Measurements from ENCODE around the gene PGAP2. TPM values are rescaled to one million over a fixed set of nuclear protein-coding genes. Genes with fewer than 3 reads are reported as not detected.
A peak's percentile ranks its signal among the peaks of the same experiment; 100 is the strongest.

PGAP2 gene
- total RNA-seq, 4 donors from 2014 or later, result 5.1 to 7.4 (median 7.0) TPM

DNA sequence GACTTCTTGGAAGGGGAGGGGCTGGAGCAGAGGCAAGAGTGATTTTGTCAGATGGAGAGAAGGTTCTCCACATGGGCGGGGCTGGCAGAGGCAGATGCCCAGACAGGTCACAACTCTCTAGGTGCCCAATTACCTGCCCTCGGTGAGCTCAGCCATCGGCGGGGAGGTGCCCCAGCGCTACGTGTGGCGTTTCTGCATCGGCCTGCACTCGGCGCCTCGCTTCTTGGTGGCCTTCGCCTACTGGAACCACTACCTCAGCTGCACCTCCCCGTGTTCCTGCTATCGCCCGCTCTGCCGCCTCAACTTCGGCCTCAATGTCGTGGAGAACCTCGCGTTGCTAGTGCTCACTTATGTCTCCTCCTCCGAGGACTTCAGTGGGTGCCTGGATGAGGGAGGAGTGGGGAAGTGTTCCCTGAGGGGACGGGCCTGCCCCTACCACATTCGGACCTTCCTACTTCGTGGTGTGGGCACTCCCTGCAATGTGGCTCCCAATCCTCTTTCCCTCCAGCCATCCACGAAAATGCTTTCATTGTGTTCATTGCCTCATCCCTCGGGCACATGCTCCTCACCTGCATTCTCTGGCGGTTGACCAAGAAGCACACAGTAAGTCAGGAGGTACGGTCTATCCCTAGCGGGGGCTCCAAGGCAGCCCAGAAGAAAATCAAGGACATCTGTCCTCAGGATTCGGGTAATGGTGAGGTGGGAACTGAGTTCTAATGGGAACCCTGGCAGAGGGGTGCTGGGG lies 15.6 kb downstream of the PGAP2 start:
- WGBS, result 93% methylated on average over 30 of the region's 30 CpGs
- TF ChIP-seq EP300 (IDR thresholded peaks at IDR 0.05) (no peak), POLR2AphosphoS5 (IDR thresholded peaks at IDR 0.05) (no peak), POLR2A (IDR thresholded peaks at IDR 0.05; ENCODE audit: low read depth) (no peak)
- TF ChIP-seq, protein P1, sequence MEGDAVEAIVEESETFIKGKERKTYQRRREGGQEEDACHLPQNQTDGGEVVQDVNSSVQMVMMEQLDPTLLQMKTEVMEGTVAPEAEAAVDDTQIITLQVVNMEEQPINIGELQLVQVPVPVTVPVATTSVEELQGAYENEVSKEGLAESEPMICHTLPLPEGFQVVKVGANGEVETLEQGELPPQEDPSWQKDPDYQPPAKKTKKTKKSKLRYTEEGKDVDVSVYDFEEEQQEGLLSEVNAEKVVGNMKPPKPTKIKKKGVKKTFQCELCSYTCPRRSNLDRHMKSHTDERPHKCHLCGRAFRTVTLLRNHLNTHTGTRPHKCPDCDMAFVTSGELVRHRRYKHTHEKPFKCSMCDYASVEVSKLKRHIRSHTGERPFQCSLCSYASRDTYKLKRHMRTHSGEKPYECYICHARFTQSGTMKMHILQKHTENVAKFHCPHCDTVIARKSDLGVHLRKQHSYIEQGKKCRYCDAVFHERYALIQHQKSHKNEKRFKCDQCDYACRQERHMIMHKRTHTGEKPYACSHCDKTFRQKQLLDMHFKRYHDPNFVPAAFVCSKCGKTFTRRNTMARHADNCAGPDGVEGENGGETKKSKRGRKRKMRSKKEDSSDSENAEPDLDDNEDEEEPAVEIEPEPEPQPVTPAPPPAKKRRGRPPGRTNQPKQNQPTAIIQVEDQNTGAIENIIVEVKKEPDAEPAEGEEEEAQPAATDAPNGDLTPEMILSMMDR (IDR thresholded peaks at IDR 0.05), result no peak
- peaks cover 20 to 35% (median 31%) of the 10 kb centered on the region in 4 donors for H3K36me3 ChIP-seq
- DNase-seq (ENCODE audit: extremely low spot score), result no peak
- H3K27ac ChIP-seq (replicated peaks in 1 of 4), result no peak overlapping the region
- no peaks in the 10 kb centered on the region for H3K27me3 ChIP-seq
- peaks cover 0 to 5% (median 0%) of the 10 kb centered on the region in 4 donors for H3K4me1 ChIP-seq
- H3K9me3 ChIP-seq, result no peaks in the 10 kb centered on the region
- no peak overlapping the region for H3K4me3 ChIP-seq
- intact Hi-C loops (cut with DNase I), result no loop called here

DNA sequence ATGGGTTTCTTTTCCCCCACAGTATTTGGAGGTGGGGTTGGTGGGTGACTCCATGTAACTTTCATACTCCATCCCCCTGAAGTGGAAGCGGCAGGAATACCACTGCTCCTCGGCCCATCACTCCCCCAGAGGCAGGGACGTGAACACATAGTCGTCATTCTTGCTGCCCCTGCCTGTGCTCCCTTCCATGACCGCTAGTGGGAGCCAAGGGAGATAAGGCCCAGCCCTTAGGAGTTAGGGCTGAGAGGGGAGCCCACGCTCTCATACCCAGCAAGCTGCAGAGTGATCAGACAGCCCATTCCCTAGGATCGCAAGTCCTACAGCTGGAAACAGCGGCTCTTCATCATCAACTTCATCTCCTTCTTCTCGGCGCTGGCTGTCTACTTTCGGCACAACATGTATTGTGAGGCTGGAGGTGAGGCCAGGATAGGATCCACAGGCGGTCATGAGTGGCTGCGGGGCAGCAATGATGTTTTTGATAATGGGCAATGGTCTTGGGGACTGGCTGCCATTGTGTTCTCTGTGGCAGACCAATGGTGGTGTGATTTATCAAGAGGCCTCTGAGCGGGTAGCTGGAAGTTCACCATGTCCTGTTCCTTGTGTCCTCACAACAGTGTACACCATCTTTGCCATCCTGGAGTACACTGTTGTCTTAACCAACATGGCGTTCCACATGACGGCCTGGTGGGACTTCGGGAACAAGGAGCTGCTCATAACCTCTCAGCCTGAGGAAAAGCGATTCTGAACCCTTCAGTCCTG lies 16.5 kb downstream of the PGAP2 start:
- 92% methylated on average over 9 of the region's 18 CpGs for WGBS
- no peaks in the 10 kb centered on the region for H3K27me3 ChIP-seq

DNA sequence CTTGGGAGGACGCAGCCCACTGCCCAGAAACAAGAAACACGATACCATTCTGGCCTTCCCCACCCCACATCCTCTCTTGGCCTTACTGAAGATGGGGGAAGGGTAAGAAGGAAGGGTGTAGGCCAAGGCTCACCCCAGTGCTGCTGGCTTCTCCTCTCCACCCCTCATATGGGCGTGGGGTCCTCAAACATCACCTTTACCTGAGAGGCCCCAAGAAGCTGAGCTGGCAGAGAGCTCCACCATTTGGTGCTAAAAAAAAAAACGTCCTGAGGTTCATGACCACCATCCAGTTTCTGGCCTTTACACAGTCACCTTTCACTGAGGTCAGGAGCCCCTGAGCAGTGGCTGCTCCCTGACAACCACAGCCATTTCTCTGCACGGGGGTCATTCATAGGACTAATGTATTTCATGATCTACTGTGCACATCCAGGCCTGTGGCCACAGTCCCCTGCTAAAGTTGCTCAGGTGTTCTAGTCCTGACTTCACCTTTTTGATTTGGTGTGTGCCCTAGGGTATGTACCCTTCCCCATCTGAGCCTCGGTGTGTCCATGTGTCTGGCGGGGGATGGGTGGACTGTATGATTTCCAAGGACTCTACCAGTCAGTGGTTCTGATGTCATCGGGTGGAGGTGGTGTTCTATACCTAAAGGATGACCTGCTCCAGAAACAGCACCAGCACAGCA lies 17.3 kb downstream of the PGAP2 start:
- no peaks in the 10 kb centered on the region for H3K9me3 ChIP-seq
- no peak overlapping the region for H3K27ac ChIP-seq (replicated peaks in 1 of 4)
- H3K4me1 ChIP-seq, result peaks cover 0 to 5% (median under 1%) of the 10 kb centered on the region in 4 donors
- no peak overlapping the region for H3K4me3 ChIP-seq
- no peaks in the 10 kb centered on the region for H3K27me3 ChIP-seq
- WGBS, result 77% methylated on average over 8 of the region's 8 CpGs
- DNase-seq (ENCODE audit: extremely low spot score), result no peak
- TF ChIP-seq, protein P1 (IDR thresholded peaks at IDR 0.05), result no peak
- TF ChIP-seq EP300 (IDR thresholded peaks at IDR 0.05), result no peak
- no peak for TF ChIP-seq POLR2AphosphoS5 (IDR thresholded peaks at IDR 0.05)
- TF ChIP-seq POLR2A (IDR thresholded peaks at IDR 0.05; ENCODE audit: low read depth), result no peak
- intact Hi-C loops (cut with DNase I), result no loop called here
- H3K36me3 ChIP-seq, result peaks cover 29 to 51% (median 46%) of the 10 kb centered on the region in 4 donors

More for the DNA sequence above, 16.5 kb downstream of the PGAP2 start:
- Histone ChIP-seq H3K36me3 (peaks cover 23 to 44% (median 39%) of the 10 kb centered on the region in 4 donors), H3K4me3 (no peak overlapping the region), H3K4me1 (peaks cover 0 to 5% (median 0%) of the 10 kb centered on the region in 4 donors), H3K27ac (replicated peaks in 1 of 4) (no peak overlapping the region), H3K9me3 (no peaks in the 10 kb centered on the region)
- TF ChIP-seq, protein P1 (IDR thresholded peaks at IDR 0.05), result peak; percentile 29 to 69 (median 41)
- TF ChIP-seq POLR2AphosphoS5 (IDR thresholded peaks at IDR 0.05), result no peak
- DNase-seq (ENCODE audit: extremely low spot score), result no peak
- intact Hi-C loops (cut with DNase I), result no loop called here

DNA sequence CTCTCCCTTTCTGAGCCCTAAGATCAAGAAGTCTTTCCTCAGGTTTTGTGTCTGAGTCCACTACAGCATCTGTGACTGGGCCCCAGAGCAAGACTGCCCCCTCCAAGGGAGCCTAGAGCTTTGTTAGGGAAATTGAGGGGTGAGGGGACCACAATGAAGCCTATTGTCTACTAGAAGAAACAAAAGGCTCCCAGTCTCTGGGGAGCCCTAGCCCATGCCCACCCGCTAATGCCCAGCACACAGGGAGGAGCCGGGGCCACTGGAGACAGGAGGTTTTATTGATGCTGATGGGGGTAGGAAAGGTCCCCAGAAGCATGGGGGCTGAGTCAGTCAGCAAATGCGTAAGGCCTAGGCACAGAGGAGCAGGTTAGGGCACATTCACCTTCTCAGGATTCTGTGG lies 18.4 kb downstream of the PGAP2 start:
- no peak for DNase-seq (ENCODE audit: extremely low spot score)
- H3K27ac ChIP-seq (replicated peaks in 1 of 4), result no peak overlapping the region
- peaks cover 29 to 51% (median 49%) of the 10 kb centered on the region in 4 donors for H3K36me3 ChIP-seq
- WGBS, result 100% methylated on average over 2 of the region's 3 CpGs
- H3K27me3 ChIP-seq, result no peaks in the 10 kb centered on the region
- H3K4me1 ChIP-seq, result peaks cover 9 to 14% (median 9%) of the 10 kb centered on the region in 4 donors
- no peaks in the 10 kb centered on the region for H3K9me3 ChIP-seq
- intact Hi-C loops (cut with DNase I), result no loop called here
- TF ChIP-seq EP300 (IDR thresholded peaks at IDR 0.05) (no peak), POLR2A (IDR thresholded peaks at IDR 0.05; ENCODE audit: low read depth) (no peak), POLR2AphosphoS5 (IDR thresholded peaks at IDR 0.05) (no peak)
- TF ChIP-seq, protein P1 (IDR thresholded peaks at IDR 0.05), result no peak
- no peak overlapping the region for H3K4me3 ChIP-seq

Data from esophagus muscularis mucosa (tissue), 4 donors.